Measurements from ENCODE around the gene ITPR1.

The ITPR1 gene

DNA sequence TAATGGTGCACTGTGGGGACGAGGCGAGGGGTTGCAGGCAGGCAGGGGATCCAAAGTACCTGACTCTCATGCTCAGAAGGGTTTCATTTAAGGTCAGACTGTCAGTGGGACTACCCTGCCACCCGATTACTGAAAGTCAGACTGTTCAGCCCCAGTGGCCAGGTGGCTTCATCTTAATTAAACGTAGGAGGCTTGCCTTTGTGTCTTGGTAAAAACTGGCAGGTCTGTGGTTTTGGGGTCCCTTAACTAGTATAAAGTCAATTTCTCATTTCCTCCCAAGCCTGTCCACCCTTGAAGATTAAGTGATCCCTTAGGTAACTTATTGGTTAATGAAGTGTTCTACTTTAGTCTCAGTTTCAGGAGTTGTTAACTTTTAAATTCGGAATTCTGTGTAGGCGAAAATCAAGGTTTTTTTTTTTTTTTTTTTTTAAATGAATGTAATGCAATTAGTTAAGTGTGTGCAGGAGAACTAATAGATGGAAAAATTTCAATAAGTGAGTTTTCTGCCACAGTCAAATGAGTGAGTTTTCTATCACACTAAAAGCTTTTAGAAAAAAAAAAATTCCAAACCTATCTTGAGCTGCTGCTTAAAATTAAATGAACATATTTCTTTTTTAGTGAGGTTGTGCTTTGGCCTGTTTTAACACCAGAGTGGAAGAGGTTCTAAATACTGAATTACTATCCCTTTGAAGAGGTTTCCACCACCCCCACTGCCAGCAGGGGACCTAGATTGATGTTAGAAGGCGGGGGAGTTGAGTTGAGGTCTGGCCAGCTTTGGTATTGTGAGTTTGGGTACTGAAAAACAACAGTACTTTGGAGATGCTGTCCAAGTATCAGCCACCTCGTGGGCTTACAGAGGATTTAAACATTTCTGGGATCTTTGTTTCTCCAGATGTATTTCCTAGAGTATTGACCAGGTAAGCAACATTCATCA is 15.2 kb downstream of the ITPR1 start:
- Mint-ChIP-seq H3K36me3 (ENCODE audit: low read depth) (peaks cover 16% of the 10 kb centered on the region), H3K27ac (peak overlapping the region; percentile 56), H3K4me1 (ENCODE audit: low read depth) (peaks cover 49% of the 10 kb centered on the region), H3K4me3 (no peak overlapping the region), H3K27me3 (no peaks in the 10 kb centered on the region), H3K9me3 (no peaks in the 10 kb centered on the region)
- intact Hi-C loops (cut with micrococcal nuclease), result loop anchor here (5.0 kb wide), 1 partner anchor 79 kb away; no protein-coding TSS in a partner anchor

DNA sequence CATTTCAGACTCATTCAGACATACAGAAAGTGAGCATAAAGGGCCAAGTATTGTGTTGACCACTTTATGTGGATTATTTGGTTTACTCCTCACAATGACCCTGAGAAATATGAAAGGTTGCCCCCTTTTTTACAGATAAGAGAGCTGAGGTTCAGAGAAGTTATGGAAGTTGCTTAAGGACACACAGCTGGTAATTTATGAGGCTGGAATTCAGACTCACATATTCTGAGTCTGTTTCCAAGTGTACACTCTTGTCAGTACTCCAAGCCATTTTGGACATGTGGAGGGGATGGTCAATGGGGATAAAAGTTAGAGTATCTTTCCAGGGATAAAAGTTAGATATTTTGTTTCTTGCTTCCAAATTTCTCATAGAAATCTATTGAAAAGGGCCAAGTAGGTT is 15.9 kb downstream of the ITPR1 start:
- no peak overlapping the region for H3K4me3 Mint-ChIP-seq
- no peaks in the 10 kb centered on the region for H3K9me3 Mint-ChIP-seq
- no peaks in the 10 kb centered on the region for H3K27me3 Mint-ChIP-seq
- no peak overlapping the region for H3K27ac Mint-ChIP-seq
- H3K36me3 Mint-ChIP-seq (ENCODE audit: low read depth), result peaks cover 16% of the 10 kb centered on the region
- intact Hi-C loops (cut with micrococcal nuclease), result loop anchor here (5.0 kb wide), 1 partner anchor 78 kb away; no protein-coding TSS in a partner anchor
- peaks cover 42% of the 10 kb centered on the region for H3K4me1 Mint-ChIP-seq (ENCODE audit: low read depth)

DNA sequence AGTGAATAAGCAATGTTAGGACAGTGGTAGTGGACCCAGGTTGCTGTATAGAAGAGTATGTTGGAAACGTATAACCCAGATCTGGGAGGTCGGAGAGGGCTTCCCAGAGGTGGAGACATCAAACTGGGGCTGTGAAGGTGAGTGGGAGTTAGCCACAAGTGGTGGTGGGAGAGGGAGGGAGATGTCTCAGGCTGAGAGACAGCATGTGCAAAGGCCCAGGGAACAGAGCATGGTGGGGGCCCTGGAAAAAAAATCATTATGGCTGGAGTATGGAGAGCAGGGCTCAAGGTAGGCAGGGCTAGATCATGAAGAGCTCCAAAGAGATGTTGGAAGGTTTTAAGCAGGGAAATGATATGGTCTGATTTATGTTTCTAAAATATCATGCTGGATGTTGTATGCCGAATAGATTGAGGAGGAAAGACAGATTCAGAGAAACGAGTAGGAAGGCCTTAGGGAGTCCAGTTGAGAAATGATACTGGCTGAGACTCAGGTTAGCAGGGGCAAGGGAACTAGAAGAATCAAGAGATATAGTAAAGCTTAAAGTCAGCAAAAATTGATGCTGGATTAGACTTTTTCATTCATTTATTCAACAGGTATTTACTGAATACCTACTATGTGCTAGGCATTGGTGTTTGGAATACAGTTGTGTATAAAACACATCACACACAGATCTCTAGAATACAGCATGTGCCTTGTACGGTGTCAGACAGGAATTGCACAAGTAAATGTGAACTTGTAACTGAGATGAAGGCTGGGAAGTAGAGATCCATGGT is 17.0 kb downstream of the ITPR1 start:
- Mint-ChIP-seq H3K27ac (no peak overlapping the region), H3K4me3 (no peak overlapping the region), H3K36me3 (ENCODE audit: low read depth) (peaks cover 16% of the 10 kb centered on the region), H3K27me3 (no peaks in the 10 kb centered on the region), H3K4me1 (ENCODE audit: low read depth) (peaks cover 34% of the 10 kb centered on the region), H3K9me3 (no peaks in the 10 kb centered on the region)
- intact Hi-C loops (cut with micrococcal nuclease), result loop anchor here (5.0 kb wide), 1 partner anchor 77 kb away; no protein-coding TSS in a partner anchor

DNA sequence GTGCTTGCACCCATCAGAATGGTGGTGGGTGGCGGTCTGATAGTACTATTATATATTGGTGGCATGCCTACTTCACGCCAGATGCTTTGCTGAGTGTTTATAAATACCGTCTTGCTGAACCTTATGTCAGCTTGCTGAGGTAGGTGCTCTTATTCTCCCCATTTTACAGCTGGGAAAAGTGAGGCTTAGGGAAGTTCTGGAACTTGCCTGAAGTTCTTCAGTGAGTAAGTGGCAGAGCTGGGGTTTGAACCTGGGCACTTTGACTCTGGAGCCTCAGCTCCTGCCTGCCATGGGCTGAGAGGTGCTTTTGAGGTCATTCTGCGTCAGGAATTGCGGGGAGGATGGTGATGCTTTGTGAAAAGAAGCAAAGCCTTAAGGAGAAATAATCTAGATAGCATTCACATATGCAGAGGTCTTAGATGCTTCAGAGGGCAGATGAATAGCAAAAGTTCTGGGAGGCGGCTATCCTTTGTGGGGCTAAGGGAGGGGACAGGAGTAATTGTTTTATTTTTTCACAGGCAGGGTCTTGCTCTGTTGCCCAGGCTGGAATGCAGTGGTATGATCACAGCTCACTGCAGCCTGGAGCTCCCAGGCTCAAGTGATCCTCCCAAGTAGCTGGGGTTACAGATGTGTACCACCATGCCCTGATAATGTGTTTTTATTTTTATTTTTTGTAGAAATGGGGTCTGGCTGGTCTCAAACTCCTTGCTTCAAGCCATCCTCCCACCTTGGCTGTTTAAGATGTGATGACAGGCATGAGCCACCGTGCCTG is 18.5 kb downstream of the ITPR1 start:
- no peaks in the 10 kb centered on the region for H3K9me3 Mint-ChIP-seq
- peaks cover 16% of the 10 kb centered on the region for H3K36me3 Mint-ChIP-seq (ENCODE audit: low read depth)
- no peaks in the 10 kb centered on the region for H3K27me3 Mint-ChIP-seq
- peaks cover 25% of the 10 kb centered on the region for H3K4me1 Mint-ChIP-seq (ENCODE audit: low read depth)
- intact Hi-C loops (cut with micrococcal nuclease), result no loop called here
- no peak overlapping the region for H3K4me3 Mint-ChIP-seq
- H3K27ac Mint-ChIP-seq, result no peak overlapping the region

DNA sequence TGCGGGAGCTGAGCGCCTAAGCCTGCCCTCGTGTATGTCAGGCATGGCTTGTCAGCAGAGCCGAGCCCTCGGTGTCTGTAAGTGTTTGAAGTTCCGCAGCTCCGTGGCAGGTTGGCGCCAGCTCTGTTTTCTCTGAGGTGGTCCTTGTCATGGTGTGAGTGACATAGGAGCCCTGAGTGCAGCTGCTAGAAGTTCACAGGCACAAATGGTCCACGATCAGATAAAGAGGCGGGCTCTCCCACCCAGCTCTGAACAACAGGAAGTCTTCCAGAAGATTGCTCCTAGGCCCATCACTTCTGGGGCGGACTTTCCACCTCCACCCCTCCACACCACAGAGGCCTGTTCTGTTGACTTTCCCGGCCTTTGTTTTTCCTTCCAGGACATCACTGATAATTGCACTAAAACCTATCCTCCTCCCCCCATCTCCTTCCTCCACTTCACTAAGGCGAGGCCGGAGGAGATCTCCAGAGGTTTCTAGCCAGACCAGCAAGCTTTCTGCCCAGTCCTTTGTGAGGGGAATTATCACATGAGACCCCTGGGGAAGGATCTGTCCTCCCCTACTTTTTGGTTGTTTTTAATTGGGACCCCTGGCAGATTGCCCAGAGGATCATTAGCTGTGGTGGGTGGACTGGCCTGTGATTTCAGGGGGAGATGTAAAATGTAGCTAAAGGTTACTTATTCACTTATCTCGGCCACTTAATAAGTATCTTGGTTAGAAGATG is 19.9 kb downstream of the ITPR1 start:
- peaks cover 16% of the 10 kb centered on the region for H3K36me3 Mint-ChIP-seq (ENCODE audit: low read depth)
- no peaks in the 10 kb centered on the region for H3K9me3 Mint-ChIP-seq
- peak overlapping the region; percentile 25 for H3K27ac Mint-ChIP-seq
- intact Hi-C loops (cut with micrococcal nuclease), result no loop called here
- no peak overlapping the region for H3K4me3 Mint-ChIP-seq
- H3K4me1 Mint-ChIP-seq (ENCODE audit: low read depth), result peaks cover 26% of the 10 kb centered on the region
- no peaks in the 10 kb centered on the region for H3K27me3 Mint-ChIP-seq

DNA sequence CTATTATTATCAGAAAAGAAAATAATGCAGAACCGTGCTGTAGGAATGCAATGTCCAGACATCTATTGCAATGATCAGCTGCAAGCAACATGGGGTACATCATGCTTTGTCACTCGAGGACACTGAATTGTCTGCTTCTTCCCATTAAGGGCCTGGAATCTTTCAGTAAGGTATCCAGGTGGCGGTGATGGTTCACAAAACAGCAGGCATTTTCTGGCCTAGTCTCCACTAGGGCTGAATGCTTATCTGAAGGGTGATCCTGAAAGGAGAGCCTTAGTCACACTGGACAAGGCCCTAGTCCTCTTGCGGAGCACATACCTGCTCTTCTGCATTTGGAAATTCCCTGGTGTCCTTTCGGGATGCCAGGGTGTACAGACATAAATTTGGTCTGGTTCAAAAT is 21.2 kb downstream of the ITPR1 start:
- no peaks in the 10 kb centered on the region for H3K27me3 Mint-ChIP-seq
- H3K36me3 Mint-ChIP-seq (ENCODE audit: low read depth), result peaks cover 10% of the 10 kb centered on the region
- intact Hi-C loops (cut with micrococcal nuclease), result no loop called here
- H3K27ac Mint-ChIP-seq, result no peak overlapping the region
- no peaks in the 10 kb centered on the region for H3K9me3 Mint-ChIP-seq
- H3K4me3 Mint-ChIP-seq, result no peak overlapping the region
- peaks cover 37% of the 10 kb centered on the region for H3K4me1 Mint-ChIP-seq (ENCODE audit: low read depth)

DNA sequence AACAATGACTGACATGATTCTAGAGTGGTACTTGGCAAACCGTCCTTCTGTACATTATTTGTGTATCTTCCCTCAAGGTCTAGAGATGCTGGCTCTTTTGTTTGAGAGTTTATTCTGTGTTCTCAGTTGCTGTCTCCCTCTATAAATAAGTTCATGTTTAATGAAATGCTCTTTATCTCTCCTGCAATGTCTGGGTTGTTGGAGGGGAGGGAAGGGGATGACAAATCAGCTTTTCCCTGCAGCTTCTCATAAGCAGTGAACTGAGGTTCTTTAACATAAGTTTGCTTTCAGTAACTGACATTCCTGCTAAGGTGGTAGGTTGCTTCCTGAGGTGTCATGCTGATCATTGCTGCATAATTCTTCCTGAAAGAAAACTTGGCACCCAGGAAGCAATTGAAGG is 21.8 kb downstream of the ITPR1 start:
- peaks cover 4% of the 10 kb centered on the region for H3K36me3 Mint-ChIP-seq (ENCODE audit: low read depth)
- intact Hi-C loops (cut with micrococcal nuclease), result loop anchor here (5.0 kb wide), 1 partner anchor 117 kb away; no protein-coding TSS in a partner anchor

DNA sequence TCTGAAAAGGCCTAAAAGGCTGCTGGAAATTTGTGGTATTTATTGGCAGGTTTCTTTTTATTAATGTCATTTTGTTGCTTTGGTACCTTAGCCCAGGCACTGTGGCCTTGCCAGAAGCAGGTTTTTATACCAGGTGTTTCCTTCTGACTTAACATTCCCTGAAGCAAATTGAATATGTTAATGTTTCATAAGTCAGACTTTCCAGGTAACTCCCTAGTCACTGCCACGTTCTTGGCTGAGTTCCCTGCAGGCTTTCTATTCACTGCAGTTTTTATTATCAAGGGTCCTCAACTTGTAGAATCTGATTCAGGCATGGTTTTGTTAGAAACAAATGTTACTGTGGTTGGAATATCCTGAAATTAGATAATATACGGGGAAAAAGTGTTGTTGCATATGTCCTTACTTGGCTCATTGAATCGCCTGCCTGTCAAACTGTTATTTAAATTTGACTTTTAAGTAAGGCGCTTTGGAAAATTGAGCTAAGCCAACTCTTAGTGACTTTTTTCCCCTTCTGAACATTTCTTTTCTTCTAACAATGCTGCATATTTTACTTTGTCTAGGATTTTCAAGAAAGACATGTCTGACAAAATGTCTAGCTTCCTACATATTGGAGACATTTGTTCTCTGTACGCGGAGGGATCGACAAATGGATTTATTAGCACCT is 22.9 kb downstream of the ITPR1 start:
- peaks cover 47% of the 10 kb centered on the region for H3K4me1 Mint-ChIP-seq (ENCODE audit: low read depth)

More for the DNA sequence above, 21.8 kb downstream of the ITPR1 start:
- H3K4me3 Mint-ChIP-seq, result no peak overlapping the region
- H3K9me3 Mint-ChIP-seq, result no peaks in the 10 kb centered on the region
- peaks cover 43% of the 10 kb centered on the region for H3K4me1 Mint-ChIP-seq (ENCODE audit: low read depth)
- H3K27ac Mint-ChIP-seq, result no peak overlapping the region
- H3K27me3 Mint-ChIP-seq, result no peaks in the 10 kb centered on the region

DNA sequence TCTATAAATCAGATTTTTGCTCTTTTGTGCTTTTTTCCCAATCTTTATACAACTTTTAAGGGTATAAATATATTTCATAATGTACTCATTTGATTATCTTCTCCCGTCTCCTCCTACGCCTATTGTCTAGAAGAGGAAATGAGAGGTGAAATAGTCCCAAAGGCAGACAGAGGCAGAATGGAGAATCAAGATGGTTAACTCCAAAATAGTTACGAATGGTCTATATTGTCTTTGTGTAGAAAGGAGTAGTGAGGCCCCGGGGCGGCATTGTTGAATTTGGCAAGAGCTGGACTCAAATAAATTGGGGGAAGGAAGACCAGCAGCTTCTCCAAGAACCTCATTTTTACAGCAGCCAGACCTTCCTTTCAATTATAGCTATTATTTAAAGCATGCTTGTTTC is 23.9 kb downstream of the ITPR1 start:
- no peaks in the 10 kb centered on the region for H3K9me3 Mint-ChIP-seq
- H3K27ac Mint-ChIP-seq, result no peak overlapping the region
- no peak overlapping the region for H3K4me3 Mint-ChIP-seq
- H3K36me3 Mint-ChIP-seq (ENCODE audit: low read depth), result no peaks in the 10 kb centered on the region
- peaks cover 47% of the 10 kb centered on the region for H3K4me1 Mint-ChIP-seq (ENCODE audit: low read depth)
- no peaks in the 10 kb centered on the region for H3K27me3 Mint-ChIP-seq
- intact Hi-C loops (cut with micrococcal nuclease), result loop anchor here (1.0 to 5.0 kb wide), 2 partner anchors 14 to 115 kb away; no protein-coding TSS in a partner anchor

More for the DNA sequence above, 22.9 kb downstream of the ITPR1 start:
- H3K36me3 Mint-ChIP-seq (ENCODE audit: low read depth), result no peaks in the 10 kb centered on the region
- H3K9me3 Mint-ChIP-seq, result no peaks in the 10 kb centered on the region
- no peak overlapping the region for H3K27ac Mint-ChIP-seq
- H3K27me3 Mint-ChIP-seq, result no peaks in the 10 kb centered on the region
- intact Hi-C loops (cut with micrococcal nuclease), result loop anchor here (5.0 kb wide), 1 partner anchor 116 kb away; no protein-coding TSS in a partner anchor
- H3K4me3 Mint-ChIP-seq, result no peak overlapping the region

DNA sequence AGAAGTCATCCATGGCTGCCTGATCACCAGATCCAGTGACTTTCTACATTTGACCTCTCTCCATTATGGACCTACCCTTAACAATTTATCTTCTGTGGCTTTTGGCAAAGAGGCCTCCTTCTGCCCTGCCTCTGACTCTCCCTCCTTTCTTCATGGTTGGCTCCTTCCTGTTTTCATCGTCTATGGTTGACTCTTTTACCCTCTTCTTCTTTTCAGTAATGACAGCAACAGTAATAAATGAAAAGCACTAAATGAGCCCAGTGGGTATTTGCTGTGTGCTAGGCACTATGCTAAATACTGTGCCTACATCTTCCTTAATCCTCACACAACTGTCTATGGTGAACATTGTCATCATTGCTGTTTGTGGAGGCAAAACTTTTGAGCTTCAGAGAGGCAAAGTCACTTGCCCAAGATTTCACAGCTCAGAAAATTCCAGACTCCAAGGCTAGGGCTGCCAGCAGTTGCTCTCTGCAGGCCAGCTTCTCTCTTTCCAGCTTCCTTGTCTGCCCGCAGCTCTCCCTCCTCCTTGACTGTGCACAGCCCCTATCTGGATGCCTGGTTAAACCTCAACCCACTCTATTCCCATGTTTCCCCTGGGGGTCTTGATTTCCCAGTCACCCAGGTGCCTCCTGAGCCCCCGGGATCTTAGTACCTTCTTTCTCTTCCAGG is 24.6 kb downstream of the ITPR1 start:
- intact Hi-C loops (cut with micrococcal nuclease), result loop anchor here (1.0 to 5.0 kb wide), 3 partner anchors 14 to 115 kb away; partner anchors contain the start of gene ITPR1
- H3K27me3 Mint-ChIP-seq, result no peaks in the 10 kb centered on the region
- H3K36me3 Mint-ChIP-seq (ENCODE audit: low read depth), result peaks cover 5% of the 10 kb centered on the region
- no peaks in the 10 kb centered on the region for H3K9me3 Mint-ChIP-seq
- peak overlapping the region; percentile 45 for H3K27ac Mint-ChIP-seq
- H3K4me3 Mint-ChIP-seq, result peak overlapping the region; percentile 2
- H3K4me1 Mint-ChIP-seq (ENCODE audit: low read depth), result peaks cover 49% of the 10 kb centered on the region

DNA sequence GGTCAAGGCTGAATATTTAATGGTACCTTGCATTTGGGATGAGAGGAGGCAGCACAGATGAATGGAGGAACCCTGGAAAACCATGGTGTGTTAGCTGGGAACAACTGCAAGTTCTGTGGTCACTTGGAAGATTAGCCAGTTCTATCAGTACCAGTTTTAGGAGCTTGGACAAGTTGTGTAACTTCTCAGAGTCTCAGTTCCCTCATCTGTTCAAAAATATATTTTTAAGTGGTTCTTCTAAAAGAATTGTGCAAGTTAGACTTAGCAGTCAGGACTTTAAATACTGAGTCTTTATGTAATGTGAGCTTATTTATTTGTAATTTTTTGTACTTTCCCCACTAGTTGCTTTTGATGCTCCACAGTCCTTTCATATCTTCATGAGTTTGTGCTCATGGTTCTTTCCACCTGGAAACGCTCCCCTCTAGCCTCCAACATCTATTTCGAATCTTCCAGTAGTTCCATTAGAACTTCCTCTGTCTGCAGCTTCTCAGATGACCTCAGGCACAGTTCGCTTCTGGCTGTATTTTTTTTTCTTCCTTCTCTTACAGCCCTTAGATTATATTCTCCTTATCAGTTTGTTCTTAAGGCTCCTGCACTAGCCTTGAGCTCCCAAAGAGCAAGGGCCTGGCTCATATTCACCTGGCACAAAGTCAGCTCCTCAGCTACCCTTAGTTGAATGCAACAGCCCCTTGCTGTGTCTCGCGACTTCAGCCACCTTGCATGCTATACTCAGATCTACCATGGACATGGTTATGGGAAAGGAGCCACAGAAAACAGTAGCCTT is 27.1 kb downstream of the ITPR1 start:
- Mint-ChIP-seq H3K4me1 (ENCODE audit: low read depth) (peaks cover 67% of the 10 kb centered on the region), H3K9me3 (peaks cover 5% of the 10 kb centered on the region), H3K27me3 (peaks cover 1% of the 10 kb centered on the region), H3K4me3 (peak overlapping the region; percentile 28), H3K27ac (peak overlapping the region; percentile 45), H3K36me3 (ENCODE audit: low read depth) (peaks cover 13% of the 10 kb centered on the region)
- intact Hi-C loops (cut with micrococcal nuclease), result no loop called here

All from dendritic cell treated with granulocyte-macrophage colony-stimulating factor and Interleukin-4, amounts not matched to agents 40 ng/mL and 50 ng/mL, for 4 days (primary cell).